ENCODE measurements around the gene ATG13. TPM values are rescaled to one million over a fixed set of nuclear protein-coding genes. Genes with fewer than 3 reads are reported as not detected.
"Not testable (repeated sequence)": the region's sequence is repeated elsewhere in the genome, so short reads cannot be mapped to it uniquely, and the experiment has no call there.

ATG13 gene
- total RNA-seq, 3 donors from 2014 or later: 47.4 to 54.8 (median 53.1) TPM

DNA sequence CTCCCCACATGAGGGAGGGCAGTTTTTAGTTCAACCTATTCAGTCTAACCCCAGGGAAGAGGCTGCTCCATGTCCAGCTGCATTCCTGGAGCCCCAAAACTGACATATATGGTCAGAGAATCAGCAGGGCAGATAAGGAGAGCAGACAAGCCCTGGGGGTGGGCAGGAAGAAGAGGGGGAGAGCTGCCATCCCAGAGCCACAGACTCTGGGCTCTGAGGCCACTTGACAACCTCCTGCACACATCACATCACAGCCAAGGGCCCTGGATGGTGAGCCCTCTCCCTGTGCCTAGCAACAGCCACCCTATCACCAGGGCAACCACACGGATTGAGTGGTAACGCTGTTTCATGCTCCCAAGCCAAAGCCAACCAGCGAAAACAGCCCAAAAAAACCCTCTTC, 80.0 kb downstream of the ATG13 start:
- ATAC-seq (no peak), DNase-seq (no peak)
- no peaks in the 10 kb centered on the region for H3K27me3 Mint-ChIP-seq (ENCODE audit: low read depth)
- peaks cover 42% of the 10 kb centered on the region for H3K4me1 Mint-ChIP-seq (ENCODE audit: low read depth)
- no peak overlapping the region for H3K4me3 Mint-ChIP-seq
- peaks cover 19% of the 10 kb centered on the region for H3K36me3 Mint-ChIP-seq (ENCODE audit: insufficient read depth)
- no peaks in the 10 kb centered on the region for H3K9me3 Mint-ChIP-seq

DNA sequence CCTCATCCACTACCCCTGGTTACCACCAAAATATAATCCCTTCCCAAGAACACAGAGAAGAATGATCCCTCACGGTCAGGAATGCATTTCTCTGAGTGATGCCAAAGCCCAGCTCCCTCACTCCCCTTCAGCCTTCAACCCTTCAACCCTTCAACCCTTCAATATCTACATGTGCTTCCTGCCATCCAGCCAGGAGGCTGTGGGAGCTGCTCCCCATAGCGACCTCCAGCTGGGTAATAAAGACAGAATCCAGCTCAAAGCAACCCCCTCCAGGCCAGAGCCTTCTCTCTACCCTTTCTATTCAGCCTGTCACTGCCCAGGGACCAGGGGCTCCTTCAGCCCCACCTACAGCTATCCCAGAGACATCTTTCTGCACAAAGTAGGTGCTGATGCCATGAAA, 80.4 kb downstream of the ATG13 start:
- no peaks in the 10 kb centered on the region for H3K27me3 Mint-ChIP-seq (ENCODE audit: low read depth)
- peak overlapping the region; percentile 24 for H3K4me3 Mint-ChIP-seq
- peaks cover 23% of the 10 kb centered on the region for H3K36me3 Mint-ChIP-seq (ENCODE audit: insufficient read depth)
- no peaks in the 10 kb centered on the region for H3K9me3 Mint-ChIP-seq
- DNase-seq (no peak), ATAC-seq (no peak)
- H3K4me1 Mint-ChIP-seq (ENCODE audit: low read depth): peaks cover 47% of the 10 kb centered on the region

DNA sequence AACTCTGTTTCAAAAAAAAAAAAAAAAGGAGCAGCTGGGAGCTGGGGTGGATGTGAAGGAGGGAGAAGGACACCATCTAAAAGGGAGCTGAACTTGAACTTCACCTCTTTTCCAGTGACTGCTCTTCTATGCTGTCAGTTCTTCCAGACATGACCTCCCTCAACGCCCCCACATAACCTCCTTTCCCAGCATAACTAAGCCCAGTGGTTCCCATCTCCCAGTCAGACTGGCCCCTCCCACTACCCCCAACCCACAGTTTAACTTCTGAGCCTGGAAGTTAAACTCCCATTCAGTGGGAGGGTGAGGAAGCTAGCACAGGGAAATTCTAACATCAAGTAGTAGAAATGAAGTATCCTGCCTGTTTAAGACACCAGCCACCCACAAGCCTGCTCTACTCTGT, 81.2 kb downstream of the ATG13 start:
- ATAC-seq: no peak
- Mint-ChIP-seq H3K36me3 (ENCODE audit: insufficient read depth) (peaks cover 27% of the 10 kb centered on the region), H3K4me1 (ENCODE audit: low read depth) (peaks cover 49% of the 10 kb centered on the region), H3K4me3 (peak overlapping the region; percentile 97), H3K9me3 (no peaks in the 10 kb centered on the region), H3K27me3 (ENCODE audit: low read depth) (no peaks in the 10 kb centered on the region)
- DNase-seq: no peak

DNA sequence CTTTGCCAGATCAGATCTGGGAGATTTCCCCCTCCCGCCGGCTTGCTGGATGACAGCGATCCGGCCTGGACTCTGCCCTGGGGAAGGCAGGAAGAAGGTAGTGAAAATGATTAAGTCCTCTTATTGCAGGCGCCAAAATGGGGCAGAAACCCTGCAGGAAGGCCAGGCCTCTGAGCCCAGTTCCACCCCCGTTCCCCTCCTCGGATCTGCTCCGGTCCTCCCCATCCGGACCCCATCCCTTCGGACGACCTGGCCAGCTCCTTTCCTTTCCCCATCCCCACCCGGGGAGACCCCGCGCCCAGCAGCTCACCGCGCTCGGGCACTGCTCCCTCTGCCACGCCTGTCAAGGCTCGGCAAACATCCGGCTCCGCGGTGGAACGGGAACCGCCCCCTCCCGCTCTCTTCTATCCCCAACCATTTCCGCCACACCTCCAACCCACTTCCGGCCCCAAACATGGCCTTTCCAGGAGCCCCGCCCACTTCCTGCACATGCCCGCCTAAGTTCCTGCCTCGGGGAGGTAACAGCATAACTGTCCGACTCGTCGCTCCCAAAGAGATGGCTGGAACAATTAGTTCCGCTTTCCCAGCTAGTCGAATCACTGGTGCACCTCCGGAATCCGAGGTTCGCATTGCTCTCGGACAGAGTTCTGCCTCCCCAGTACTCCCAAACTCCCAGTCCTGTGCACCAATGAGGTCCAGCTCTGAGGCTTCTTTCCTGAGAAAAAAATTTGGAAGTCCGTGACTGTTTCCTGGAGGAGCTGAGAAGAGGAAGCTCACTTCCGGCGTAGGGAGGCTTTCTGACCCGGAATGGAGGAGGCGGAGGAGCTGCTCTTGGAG, 83.1 kb downstream of the ATG13 start, which contains the start of the genes ARHGAP1 and ZNF408:
TSS of gene ARHGAP1 (minus strand) at position 379 of the 837 bp plus-strand sequence. CDS start 4,512 bp downstream, outside the sequence.
TSS of gene ZNF408 (plus strand) at position 791 of the 837 bp plus-strand sequence. CDS start at position 808, 17 bp downstream.
- Mint-ChIP-seq H3K4me1 (ENCODE audit: low read depth) (peaks cover 47% of the 10 kb centered on the region), H3K36me3 (ENCODE audit: insufficient read depth) (peaks cover 19% of the 10 kb centered on the region), H3K4me3 (peak within 1 kb of the TSS; percentile 97), H3K27me3 (ENCODE audit: low read depth) (no peaks in the 10 kb centered on the region), H3K9me3 (no peaks in the 10 kb centered on the region)
- peak; percentile 92 to 94 for ATAC-seq
- DNase-seq: peak; percentile 98

DNA sequence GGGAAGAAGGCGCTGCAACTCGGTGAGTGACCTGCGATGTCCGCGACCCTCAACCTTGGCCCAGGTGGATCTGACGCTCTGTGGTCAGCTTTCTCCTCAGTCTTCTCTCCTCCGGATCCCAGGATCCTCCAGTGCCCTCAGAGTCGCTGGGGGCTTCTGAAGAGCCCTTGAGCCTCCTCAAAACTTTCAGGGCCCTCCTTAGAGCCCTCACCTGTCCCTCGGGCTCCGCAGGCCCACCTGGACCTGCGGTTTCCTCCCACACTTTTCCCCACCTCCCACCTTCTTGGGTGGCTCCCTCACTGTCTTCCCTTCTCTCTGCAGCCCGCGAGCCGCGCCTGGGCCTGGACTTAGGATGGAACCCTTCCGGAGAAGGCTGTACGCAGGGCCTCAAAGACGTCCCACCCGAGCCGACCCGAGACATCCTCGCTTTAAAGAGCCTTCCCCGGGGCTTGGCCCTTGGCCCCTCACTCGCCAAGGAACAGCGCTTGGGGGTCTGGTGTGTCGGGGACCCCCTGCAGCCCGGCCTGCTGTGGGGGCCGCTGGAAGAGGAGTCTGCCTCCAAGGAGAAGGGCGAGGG, 83.8 kb downstream of the ATG13 start:
- Mint-ChIP-seq H3K36me3 (ENCODE audit: insufficient read depth) (peaks cover 16% of the 10 kb centered on the region), H3K4me3 (peak overlapping the region; percentile 97), H3K9me3 (no peaks in the 10 kb centered on the region), H3K4me1 (ENCODE audit: low read depth) (peaks cover 43% of the 10 kb centered on the region), H3K27me3 (ENCODE audit: low read depth) (no peaks in the 10 kb centered on the region)
- no peak for DNase-seq
- ATAC-seq: peak in 1 of 2 donors; percentile 2

DNA sequence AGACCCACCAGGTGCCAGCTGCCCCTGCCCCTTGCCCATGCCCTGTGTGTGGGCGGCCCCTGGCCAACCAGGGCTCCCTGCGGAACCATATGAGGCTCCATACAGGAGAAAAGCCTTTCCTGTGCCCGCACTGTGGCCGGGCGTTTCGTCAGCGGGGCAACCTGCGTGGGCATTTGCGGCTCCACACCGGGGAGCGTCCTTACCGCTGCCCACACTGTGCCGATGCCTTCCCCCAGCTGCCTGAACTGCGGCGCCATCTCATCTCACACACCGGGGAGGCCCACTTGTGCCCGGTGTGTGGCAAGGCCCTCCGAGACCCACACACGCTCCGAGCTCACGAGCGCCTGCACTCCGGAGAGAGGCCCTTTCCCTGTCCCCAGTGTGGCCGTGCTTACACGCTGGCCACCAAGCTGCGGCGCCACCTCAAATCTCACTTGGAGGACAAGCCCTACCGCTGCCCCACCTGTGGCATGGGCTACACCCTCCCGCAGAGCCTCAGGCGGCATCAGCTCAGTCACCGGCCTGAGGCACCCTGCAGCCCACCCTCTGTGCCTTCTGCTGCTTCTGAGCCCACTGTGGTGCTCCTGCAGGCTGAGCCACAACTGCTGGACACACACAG, 87.8 kb downstream of the ATG13 start:
- Mint-ChIP-seq H3K9me3 (no peaks in the 10 kb centered on the region), H3K27me3 (ENCODE audit: low read depth) (no peaks in the 10 kb centered on the region), H3K4me1 (ENCODE audit: low read depth) (peaks cover 17% of the 10 kb centered on the region), H3K4me3 (no peak overlapping the region), H3K36me3 (ENCODE audit: insufficient read depth) (peaks cover 24% of the 10 kb centered on the region)
- DNase-seq (no peak), ATAC-seq (no peak)

DNA sequence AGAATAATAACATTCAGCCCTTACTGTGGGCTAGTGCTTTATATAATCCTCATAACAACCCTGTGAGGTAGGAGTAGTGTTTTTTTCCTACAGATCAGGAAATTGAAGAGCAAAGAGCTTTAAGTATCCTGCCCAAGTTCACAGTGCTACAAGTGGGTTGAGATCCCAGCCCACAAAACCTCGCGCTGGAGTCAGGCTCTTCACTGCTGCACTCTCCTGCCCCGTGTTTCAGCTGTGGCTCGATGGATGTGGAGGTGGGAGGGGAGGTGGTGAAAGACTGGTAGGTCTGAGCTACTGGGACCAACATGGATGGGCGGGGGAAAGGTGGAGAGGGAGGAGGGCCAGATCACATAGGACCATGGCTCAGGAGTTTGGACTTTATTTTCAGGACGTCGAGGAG, 89.5 kb downstream of the ATG13 start:
- no peaks in the 10 kb centered on the region for H3K9me3 Mint-ChIP-seq
- no peaks in the 10 kb centered on the region for H3K27me3 Mint-ChIP-seq (ENCODE audit: low read depth)
- no peak for ATAC-seq
- no peak for DNase-seq
- peaks cover 20% of the 10 kb centered on the region for H3K36me3 Mint-ChIP-seq (ENCODE audit: insufficient read depth)
- no peak overlapping the region for H3K4me3 Mint-ChIP-seq
- H3K4me1 Mint-ChIP-seq (ENCODE audit: low read depth): peaks cover 8% of the 10 kb centered on the region

DNA sequence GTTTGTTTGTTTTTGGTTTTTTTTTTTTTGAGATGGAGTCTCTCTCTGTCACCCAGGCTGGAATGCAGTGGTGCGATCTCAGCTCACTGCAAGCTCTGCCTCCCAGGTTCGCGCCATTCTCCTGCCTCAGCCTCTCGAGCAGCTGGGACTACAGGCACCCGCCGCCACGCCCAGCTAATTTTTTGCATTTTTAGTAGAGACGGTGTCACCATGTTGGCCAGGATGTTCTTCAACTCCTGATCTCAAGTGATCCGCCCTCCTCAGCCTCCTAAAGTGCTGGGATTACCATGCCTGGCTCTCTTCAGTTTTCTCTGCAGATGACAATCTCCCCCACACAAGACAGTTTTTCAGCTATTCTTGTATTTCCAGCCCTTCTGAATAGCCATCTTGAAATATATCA, 92.0 kb downstream of the ATG13 start:
- not testable (repeated sequence) for H3K9me3 Mint-ChIP-seq; H3K36me3 Mint-ChIP-seq (ENCODE audit: insufficient read depth); DNase-seq; H3K4me3 Mint-ChIP-seq; H3K4me1 Mint-ChIP-seq (ENCODE audit: low read depth); H3K27me3 Mint-ChIP-seq (ENCODE audit: low read depth); ATAC-seq

DNA sequence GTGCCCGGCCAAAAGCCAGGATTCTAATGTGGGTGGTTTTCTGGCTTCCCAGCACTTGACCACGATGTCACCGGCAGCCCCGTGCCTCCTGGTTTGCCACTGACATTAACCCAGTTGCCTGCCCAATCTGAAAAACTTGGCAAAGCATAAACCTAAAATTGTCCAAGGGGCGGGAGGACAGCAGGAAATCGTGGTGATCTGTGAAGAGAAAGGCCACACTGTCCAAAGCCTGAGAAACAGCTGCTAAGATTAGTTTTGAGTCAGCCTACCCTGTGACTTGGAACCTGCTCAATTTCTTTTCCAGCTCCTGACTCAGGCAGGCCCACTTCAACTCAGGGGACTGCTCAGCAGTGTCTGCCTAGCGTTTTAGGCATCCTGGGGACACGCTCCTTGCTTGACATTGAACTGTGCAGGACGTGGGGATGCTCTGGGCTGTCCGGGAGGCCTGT, 93.5 kb downstream of the ATG13 start:
- DNase-seq (no peak), ATAC-seq (no peak)
- Mint-ChIP-seq H3K36me3 (ENCODE audit: insufficient read depth) (peaks cover 9% of the 10 kb centered on the region), H3K4me3 (no peak overlapping the region), H3K4me1 (ENCODE audit: low read depth) (no peaks in the 10 kb centered on the region), H3K27me3 (ENCODE audit: low read depth) (no peaks in the 10 kb centered on the region), H3K9me3 (no peaks in the 10 kb centered on the region)

DNA sequence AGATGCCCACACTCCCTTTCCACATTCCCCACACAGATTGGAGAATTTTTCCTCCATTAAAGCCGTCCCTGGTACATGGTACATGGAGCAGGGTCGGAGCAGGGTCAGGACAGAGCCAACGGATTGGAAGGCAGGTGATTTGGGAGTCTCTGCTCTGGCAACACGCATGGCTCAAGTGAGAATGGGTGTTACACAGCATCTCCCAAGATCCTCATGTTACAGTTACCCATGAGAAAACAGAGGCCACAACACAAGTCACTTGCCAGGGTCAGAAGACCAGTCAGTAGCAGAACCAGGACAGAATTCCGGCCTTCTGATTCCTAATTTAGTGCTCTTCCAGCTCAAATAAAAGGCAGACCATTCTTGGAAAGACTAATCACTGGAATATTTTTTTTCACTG, 94.0 kb downstream of the ATG13 start:
- Mint-ChIP-seq H3K36me3 (ENCODE audit: insufficient read depth) (peaks cover 9% of the 10 kb centered on the region), H3K4me1 (ENCODE audit: low read depth) (no peaks in the 10 kb centered on the region), H3K27me3 (ENCODE audit: low read depth) (no peaks in the 10 kb centered on the region), H3K4me3 (no peak overlapping the region), H3K9me3 (no peaks in the 10 kb centered on the region)
- DNase-seq: no peak
- no peak for ATAC-seq

DNA sequence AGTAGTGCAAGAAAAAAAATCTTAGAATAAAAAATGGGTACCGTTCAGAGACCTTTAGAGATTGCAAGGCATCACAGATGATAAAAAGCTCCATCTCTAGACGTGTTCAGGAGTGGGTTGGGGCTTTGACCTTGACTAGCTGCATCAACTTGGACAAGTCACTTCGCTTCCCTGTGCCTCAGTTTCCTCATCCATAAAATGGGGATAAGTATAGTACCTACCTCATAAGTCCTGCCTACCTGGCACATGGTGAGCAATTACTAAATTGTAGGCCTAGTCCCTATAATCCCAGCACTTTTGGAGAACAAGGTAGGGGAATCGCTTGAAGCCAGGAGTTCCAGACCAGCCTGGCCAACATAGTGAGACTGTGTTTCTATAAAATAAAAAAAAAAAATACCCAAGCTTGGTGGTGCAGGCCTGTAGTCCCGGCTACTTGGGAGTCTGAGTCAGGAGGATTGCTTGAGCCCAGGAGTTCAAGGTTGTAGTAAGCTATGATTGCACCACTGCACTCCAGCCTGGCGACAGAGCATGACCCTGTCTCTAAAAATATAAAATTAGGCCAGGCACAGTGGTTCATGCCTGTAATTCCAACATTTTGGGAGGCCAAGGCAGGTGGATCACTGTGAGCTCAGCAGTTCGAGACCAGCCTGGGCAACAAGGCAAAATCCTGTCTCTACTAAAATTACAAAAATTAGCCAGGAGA, 95.7 kb downstream of the ATG13 start:
- Mint-ChIP-seq H3K4me3 (no peak overlapping the region), H3K27me3 (ENCODE audit: low read depth) (no peaks in the 10 kb centered on the region), H3K36me3 (ENCODE audit: insufficient read depth) (no peaks in the 10 kb centered on the region), H3K9me3 (no peaks in the 10 kb centered on the region), H3K4me1 (ENCODE audit: low read depth) (peaks cover under 1% of the 10 kb centered on the region)
- DNase-seq (no peak), ATAC-seq (no peak)

DNA sequence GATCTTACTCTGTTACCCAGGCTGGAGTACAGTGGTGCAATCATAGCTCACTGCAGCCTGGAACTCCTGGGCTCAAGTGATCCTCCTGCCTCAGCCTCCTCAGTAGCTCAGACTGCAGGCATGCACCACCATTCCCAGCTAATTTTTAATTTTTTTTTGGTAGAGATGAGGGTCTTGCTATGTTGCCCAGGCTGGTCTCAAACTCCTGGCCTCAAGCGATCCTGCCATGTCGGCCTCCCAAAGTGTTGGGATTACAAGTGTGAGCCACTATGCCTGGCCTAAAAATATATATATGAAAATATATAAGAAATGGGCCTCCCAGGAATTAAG, 100.4 kb downstream of the ATG13 start:
- H3K27me3 Mint-ChIP-seq (ENCODE audit: low read depth); H3K4me3 Mint-ChIP-seq: not testable (repeated sequence)

DNA sequence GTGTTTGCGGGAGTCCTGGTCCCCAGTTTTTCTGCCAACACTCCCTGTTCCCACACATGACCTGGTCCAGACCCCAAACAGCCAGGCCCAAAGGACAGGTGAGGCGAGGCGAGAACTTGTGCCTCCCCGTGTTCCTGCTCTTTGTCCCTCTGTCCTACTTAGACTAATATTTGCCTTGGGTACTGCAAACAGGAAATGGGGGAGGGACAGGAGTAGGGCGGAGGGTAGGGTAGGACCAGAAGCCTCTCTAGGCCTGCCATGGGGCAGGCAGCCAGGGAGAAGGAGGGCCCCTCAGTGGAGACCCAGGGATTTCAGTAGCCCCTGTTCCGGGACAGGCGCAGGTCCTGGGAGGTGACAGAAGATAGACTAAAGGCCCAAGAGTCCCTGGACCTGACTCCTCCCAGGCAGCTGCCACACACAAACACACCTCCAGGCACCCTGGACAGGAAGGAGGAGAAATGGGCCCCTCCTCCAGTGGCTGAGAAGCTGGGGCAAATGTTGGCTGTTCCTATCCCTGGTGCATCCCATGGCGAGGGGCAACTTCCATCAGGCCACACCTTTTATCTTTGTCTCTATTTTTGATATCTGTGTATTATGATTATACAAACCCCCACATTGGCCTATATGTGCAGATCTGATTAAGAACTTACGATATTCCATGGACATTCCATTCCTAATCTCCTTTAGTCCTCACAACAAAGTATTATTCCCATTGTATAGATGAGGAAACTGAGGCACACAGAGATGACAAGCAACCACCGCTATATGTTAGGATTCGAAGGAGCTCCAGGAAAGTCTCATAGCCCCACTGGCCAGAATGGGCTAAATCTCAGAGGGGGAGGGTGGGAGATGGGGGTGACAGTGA, 101.0 kb downstream of the ATG13 start:
- no peak overlapping the region for H3K4me3 Mint-ChIP-seq
- no peaks in the 10 kb centered on the region for H3K9me3 Mint-ChIP-seq
- no peaks in the 10 kb centered on the region for H3K27me3 Mint-ChIP-seq (ENCODE audit: low read depth)
- DNase-seq (no peak), ATAC-seq (no peak)
- no peaks in the 10 kb centered on the region for H3K36me3 Mint-ChIP-seq (ENCODE audit: insufficient read depth)
- peaks cover 7% of the 10 kb centered on the region for H3K4me1 Mint-ChIP-seq (ENCODE audit: low read depth)

More for the DNA sequence above, 100.4 kb downstream of the ATG13 start:
- not testable (repeated sequence) for H3K9me3 Mint-ChIP-seq; DNase-seq; ATAC-seq; H3K4me1 Mint-ChIP-seq (ENCODE audit: low read depth); H3K36me3 Mint-ChIP-seq (ENCODE audit: insufficient read depth)
